HG02588 (cell line): ENCODE data around the gene CELSR2.

Source experiments
- ATAC-seq: cut with Tn5 transposase; IDR thresholded peaks from one replicate; pipeline ENCODE4 v1.9.1; 2021; ENCODE audit warnings: mild to moderate bottlenecking, moderate library complexity; ENCODE audit not compliant: unreplicated experiment

CELSR2 gene

DNA sequence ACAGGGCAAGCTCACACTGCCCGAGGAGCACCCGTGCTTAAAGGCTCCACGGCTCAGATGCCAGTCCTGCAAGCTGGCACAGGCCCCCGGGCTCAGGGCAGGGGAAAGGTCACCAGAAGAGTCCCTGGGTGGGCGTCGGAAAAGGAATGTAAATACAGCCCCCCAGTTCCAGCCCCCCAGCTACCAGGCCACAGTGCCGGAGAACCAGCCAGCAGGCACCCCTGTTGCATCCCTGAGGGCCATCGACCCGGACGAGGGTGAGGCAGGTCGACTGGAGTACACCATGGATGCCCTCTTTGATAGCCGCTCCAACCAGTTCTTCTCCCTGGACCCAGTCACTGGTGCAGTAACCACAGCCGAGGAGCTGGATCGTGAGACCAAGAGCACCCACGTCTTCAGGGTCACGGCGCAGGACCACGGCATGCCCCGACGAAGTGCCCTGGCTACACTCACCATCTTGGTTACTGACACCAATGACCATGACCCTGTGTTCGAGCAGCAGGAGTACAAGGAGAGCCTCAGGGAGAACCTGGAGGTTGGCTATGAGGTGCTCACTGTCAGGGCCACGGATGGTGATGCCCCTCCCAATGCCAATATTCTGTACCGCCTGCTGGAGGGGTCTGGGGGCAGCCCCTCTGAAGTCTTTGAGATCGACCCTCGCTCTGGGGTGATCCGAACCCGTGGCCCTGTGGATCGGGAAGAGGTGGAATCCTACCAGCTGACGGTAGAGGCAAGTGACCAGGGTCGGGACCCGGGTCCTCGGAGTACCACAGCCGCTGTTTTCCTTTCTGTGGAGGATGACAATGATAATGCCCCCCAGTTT is 1.3 kb downstream of the CELSR2 start:
- no peak for ATAC-seq

DNA sequence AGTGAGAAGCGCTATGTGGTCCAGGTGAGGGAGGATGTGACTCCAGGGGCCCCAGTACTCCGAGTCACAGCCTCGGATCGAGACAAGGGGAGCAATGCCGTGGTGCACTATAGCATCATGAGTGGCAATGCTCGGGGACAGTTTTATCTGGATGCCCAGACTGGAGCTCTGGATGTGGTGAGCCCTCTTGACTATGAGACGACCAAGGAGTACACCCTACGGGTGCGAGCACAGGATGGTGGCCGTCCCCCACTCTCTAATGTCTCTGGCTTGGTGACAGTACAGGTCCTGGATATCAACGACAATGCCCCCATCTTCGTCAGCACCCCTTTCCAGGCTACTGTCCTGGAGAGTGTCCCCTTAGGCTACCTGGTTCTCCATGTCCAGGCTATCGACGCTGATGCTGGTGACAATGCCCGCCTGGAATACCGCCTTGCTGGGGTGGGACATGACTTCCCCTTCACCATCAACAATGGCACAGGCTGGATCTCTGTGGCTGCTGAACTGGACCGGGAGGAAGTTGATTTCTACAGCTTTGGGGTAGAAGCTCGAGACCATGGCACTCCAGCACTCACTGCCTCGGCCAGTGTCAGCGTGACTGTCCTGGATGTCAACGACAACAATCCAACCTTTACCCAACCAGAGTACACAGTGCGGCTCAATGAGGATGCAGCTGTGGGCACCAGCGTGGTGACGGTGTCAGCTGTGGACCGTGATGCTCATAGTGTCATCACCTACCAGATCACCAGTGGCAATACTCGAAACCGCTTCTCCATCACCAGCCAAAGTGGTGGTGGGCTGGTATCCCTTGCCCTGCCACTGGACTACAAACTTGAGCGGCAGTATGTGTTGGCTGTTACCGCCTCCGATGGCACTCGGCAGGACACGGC is 2.2 kb downstream of the CELSR2 start:
- no peak for ATAC-seq

DNA sequence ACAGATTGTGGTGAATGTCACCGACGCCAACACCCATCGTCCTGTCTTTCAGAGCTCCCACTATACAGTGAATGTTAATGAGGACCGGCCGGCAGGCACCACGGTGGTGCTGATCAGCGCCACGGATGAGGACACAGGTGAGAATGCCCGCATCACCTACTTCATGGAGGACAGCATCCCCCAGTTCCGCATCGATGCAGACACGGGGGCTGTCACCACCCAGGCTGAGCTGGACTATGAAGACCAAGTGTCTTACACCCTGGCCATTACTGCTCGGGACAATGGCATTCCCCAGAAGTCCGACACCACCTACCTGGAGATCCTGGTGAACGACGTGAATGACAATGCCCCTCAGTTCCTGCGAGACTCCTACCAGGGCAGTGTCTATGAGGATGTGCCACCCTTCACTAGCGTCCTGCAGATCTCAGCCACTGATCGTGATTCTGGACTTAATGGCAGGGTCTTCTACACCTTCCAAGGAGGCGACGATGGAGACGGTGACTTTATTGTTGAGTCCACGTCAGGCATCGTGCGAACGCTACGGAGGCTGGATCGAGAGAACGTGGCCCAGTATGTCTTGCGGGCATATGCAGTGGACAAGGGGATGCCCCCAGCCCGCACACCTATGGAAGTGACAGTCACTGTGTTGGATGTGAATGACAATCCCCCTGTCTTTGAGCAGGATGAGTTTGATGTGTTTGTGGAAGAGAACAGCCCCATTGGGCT is 3.0 kb downstream of the CELSR2 start:
- ATAC-seq: no peak

DNA sequence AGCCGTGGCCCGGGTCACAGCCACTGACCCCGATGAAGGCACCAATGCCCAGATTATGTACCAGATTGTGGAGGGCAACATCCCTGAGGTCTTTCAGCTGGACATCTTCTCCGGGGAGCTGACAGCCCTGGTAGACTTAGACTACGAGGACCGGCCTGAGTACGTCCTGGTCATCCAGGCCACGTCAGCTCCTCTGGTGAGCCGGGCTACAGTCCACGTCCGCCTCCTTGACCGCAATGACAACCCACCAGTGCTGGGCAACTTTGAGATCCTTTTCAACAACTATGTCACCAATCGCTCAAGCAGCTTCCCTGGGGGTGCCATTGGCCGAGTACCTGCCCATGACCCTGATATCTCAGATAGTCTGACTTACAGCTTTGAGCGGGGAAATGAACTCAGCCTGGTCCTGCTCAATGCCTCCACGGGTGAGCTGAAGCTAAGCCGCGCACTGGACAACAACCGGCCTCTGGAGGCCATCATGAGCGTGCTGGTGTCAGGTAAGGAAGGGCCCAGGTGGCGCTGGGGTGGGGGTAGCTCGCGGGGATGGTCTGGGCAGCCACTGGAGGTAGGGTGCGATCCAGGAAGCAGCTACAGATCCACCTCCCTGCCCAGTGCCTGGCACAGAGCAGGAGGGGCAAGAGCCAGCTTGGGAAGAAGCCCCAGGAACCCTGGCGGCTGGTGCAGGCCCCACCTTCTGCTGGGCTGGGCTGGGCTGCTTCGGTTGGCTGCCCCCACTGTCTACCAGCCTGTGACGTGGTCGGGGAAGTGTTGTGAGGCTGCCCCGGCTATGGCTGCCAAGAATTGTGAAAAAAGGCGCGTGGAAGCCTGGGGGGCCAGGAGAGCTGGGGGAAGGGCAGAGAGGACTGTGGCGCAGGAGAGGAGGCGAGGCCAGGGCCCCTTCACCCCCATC is 3.8 kb downstream of the CELSR2 start:
- no peak for ATAC-seq

DNA sequence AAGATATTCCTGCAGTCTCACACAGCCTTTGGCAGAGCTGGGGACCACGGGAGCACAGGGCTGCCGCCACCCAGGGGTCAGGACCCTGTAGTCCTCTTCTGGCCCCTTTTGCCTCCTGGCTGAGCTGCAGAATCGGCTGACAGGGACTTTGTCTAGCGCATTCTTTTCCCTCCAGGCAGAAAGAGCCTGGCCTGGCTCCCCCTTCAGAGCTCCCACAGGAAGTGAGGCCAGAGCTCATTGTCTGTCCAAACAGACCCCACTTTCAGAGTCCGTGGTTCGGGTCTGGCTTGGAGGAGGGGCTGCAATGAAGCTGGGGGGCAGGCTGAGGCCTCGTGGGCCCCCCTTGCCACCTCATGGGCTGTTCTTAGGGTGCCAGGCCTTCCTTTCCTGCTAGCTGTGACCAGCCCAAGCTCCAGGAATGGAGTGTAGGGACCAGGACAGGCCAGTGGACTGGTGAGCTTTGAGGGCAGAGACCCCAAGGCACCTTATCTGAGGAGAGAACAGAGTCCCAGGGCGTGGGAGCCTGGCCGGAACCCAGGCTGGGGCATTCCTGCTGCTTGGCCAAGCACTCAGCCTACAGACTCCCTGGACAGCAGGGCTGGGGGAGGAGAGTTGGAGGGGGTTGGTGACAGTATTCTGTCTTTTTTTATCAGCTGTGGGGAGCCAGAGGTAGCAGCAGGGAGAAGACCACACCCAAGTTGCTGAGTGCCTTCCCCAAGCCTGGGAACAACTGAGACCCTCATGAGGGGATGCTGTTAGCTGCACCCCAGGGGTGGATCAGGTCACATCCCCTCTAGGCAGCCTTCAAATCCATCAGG is 4.7 kb downstream of the CELSR2 start:
- ATAC-seq: no peak

DNA sequence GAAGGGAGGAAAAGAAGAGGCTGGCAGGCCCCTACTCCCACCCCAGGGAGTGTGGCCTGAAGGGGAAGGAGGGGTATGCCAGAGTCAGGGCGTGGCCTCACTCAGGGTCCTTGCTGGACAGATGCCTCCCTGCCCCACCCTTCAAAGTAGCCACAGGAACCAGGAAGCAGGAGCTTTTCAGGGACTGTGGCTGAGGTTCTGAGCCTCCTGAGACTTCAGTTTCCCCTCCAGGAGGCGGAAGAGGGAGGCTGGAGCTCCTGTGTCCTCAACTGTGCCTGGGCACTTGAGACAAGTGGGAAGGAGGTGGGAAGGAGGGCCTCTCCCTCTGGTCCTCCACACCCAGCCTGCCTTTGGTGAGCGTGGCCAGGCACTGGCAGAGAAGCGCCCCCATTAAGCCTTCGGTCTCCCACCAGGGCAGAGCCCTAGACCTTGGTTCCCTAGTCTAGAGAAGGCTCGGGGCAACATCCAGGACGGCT is 5.3 kb downstream of the CELSR2 start:
- ATAC-seq: no peak

DNA sequence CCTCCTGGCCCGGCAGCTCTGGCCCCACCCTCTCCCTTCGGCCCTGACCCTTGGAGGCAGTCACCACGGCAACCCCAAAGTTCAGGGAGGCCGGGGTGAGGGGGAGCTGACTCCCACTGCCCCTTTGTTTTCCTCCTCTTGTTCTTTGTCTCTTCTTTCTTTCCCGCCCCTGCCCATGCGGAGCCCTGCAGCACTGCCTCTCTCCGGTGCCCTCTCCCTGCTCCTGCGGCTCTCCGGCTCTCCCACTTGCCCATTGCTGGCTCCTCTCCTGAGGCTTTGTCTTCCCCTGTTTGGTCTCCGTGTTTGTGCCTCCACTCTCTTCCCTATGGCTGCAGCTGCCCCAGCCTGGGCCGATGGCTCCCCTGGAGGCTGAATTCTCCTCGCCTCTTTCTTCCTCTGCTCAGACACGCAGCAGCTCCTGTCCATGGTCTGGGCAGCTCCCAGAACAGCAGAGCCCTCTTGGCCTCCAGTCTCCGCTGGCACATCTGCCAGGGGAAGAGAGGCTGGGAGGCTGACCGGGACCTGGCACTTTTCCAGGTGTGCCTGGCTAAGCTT is 5.8 kb downstream of the CELSR2 start:
- ATAC-seq: no peak

DNA sequence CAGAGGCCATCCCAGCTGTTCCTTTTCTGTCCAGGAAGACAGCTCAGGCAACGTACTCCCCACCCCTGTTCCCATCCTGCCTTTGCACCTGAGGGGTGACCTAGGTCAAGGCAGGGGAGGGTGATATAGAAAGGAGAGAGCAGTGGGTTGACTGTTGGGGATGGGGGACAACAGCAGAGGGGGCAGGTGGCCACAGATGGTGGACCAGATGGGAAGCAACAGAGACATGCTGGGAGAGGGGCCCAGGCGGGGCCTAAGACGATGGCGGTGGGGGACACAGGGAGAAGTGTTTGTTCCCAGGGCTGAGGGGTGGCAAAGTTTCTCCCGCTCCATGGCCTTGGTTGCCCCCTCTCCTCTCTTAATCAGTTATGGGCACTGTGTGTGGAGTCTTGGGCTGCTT is 6.3 kb downstream of the CELSR2 start:
- ATAC-seq: no peak

DNA sequence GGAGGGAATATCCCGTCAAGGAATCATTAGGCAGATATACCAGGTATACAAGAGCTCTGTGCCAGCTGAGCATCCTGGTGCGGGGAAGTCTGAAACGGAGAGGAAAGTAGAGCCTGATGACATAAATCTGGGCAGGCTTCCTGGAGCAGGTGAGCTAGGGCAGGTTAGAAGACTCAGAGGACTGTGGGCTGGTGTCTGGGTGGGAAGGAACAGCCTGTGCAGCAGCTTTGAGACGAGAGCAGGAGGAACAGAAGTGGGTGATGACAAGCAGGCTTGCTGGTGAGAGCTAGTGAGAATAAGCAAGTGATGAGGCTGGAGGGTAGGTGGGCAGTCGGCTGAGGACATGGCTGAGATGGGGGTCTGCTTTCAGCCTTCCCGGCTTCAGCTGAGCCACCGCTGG is 6.7 kb downstream of the CELSR2 start:
- ATAC-seq: no peak

DNA sequence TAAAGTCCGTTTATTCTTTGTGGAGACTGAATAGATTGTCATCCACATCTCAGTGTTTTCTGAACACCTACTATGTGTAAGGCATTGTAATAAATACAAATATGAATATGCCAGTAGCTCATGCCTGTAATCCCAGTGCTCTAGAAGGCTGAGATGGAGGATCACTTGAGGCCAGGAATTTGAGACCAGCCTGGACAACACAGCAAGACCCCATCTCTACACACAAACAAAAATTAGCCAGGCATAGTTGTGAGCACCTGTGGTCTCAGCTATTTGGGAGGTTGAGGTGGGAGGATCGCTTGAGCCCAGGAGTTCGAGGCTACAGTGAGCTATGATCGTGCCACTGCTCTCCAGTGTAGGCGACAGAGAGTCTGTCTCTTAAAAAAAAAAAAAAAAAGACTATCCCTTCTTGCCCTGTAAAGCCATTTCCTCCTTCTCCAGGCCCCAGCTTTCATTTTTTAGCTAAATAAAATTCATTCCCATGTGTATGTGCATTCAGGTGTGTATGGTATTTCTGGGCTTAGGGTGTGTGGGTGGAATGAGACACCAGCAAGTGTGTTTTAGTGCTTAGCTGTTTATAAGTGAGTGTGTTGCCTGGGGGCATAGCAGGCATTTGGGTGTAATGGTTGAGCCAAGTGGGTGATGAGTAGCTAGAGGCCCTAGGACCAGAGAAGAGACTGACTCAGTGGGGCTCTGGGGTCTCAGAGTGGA is 7.8 kb downstream of the CELSR2 start:
- no peak for ATAC-seq

DNA sequence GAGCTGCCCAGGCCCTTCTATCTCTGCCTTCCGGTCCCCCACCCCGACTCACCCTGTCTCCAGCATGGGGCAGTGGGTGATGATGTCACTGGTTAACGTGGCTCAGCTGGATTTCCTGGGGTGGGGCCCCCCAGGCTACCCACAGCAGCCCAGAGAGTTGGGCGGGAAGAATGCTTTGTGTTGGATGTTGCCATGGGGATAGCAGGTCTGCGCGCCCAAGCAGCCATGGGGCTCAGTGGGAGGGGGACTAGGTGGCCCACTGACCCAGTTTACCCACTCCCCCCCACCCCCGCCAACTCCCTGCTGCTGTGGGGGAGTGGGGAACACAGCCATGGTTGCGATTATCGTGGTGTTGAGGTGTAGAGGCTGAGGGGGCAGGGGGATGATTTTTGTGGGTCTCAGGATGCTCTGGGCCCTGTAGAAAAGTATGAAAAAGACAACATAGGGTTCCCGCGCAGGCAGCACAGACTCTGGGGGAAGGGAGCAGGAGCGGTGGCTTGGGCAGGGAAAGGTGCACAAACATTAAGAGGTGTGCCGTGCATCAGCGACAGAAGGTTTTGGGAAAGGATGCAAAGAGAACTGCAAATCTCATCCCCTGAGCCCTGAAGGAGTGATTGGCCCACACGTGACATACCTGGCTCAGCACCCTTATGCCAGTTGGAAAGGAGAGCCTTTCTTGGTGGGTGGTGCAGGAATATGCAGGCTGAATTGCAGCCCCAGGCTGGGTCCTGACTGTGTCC is 8.5 kb downstream of the CELSR2 start:
- ATAC-seq: no peak

DNA sequence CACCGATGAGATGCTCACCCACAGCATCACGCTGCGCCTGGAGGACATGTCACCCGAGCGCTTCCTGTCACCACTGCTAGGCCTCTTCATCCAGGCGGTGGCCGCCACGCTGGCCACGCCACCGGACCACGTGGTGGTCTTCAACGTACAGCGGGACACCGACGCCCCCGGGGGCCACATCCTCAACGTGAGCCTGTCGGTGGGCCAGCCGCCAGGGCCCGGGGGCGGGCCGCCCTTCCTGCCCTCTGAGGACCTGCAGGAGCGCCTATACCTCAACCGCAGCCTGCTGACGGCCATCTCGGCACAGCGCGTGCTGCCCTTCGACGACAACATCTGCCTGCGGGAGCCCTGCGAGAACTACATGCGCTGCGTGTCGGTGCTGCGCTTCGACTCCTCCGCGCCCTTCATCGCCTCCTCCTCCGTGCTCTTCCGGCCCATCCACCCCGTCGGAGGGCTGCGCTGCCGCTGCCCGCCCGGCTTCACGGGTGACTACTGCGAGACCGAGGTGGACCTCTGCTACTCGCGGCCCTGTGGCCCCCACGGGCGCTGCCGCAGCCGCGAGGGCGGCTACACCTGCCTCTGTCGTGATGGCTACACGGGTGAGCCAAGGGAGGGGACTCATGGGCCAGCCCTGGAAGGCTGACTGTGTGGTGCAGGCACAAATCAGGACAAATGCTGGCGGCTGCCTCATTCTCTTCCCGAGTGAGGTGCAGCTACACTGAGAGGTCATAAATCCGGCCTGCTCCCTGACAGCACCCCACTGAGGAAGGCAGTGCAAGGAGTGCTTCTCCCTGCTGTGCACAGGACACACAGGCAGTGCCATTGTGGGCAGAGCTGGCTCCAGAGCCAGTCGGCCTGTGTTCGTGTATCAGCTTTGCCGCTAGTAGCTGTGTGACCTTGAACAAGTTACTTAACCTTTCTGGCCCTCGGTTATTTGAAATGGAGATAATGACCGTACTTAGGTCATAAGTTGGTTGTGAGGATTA is 9.4 kb downstream of the CELSR2 start:
- ATAC-seq: no peak

DNA sequence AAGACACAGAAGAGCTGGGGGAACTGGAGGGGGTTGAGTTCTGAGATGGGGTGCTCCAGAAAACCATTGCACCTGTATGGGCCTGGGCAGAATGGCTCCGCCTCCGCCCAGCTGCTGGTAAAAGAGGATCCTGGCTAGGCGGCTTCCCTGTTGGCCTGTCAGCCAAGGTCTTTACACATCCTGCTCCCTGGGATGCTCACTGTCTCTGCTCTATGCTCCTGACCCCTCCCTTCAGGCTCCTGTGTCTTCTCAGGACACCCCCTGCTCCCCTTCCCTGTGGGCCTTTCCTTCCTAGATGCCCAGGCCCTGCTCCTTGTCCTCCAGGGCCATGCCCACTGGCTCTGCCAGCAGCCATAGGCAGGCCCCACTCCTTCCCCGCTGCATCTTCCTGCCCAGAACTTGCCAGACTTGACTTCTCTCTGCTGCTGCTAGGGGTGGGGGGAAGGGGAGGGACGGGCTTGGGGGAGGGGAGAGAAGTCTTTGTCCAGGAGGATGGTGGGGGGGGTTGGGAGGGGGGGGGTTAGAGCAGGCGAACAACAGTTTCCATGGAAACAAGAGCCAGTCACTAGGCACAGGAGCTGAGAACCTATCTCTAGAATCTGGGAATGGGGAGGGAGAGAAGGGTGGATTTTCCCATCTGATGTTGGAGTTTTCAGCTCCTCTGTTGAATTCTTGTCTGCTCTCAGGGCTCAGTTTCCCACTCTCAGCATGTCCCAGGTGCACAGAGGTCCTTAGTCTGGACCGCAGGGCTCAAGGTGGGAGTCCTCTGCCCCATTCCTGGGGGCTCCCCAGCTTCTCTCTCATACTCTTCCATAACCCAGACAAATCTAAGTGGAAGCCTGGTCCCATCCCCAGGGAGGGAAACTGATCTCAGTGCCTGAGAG is 10.6 kb downstream of the CELSR2 start:
- ATAC-seq: no peak

DNA sequence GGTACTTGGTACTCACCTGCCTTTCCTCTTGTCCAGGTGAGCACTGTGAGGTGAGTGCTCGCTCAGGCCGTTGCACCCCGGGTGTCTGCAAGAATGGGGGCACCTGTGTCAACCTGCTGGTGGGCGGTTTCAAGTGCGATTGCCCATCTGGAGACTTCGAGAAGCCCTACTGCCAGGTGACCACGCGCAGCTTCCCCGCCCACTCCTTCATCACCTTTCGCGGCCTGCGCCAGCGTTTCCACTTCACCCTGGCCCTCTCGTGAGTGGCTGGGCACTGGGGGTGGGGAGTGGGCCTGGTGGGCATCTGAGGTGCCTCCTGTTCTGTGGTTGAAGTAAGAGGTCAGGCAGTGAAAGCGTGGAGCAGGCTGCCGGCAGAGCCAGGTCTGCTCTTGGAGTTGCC is 11.7 kb downstream of the CELSR2 start:
- no peak for ATAC-seq

DNA sequence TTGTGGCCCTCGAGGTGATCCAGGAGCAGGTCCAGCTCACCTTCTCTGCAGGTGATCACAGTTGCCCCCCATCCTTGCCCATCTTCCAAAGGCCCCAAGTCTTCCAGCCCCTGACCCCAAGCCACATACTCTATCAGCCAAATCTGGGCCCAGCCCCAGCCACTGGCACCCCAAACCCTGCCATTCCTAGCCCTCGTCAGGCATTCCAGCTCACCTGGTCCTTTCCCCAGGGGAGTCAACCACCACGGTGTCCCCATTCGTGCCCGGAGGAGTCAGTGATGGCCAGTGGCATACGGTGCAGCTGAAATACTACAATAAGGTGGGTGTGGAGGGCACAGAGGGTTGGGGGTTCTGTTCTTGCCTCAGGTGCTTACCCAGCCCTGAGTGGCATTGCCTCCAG is 12.2 kb downstream of the CELSR2 start:
- ATAC-seq: no peak
